K562 (cell line): ENCODE measurements around the gene AGRP. TPM values are rescaled to one million over a fixed set of nuclear protein-coding genes. Genes with fewer than 3 reads are reported as not detected.

Experiments used
- BCL6 ChIP-seq: fragments of 250-450 bp; sonication (Bioruptor Pico); IDR thresholded peaks from 2 replicates; pipeline ENCODE4 v1.4.0; 2020
- CREM ChIP-seq: IDR thresholded peaks from 2 replicates; pipeline ENCODE4 v1.6.1; 2014; ENCODE audit warnings: antibody characterized with exemption, low read depth
- ELF4 ChIP-seq: fragments of 450-650 bp; formaldehyde crosslinking; IDR thresholded peaks from 2 replicates; pipeline ENCODE4 v1.4.0; 2022; ENCODE audit warnings: missing genetic modification characterization
- EWSR1 ChIP-seq: fragments of 450-650 bp; IDR thresholded peaks from 2 replicates; pipeline ENCODE4 v1.6.1; 2018; ENCODE audit warnings: borderline replicate concordance, mild to moderate bottlenecking, low read depth, moderate library complexity; ENCODE audit not compliant: partially characterized antibody
- HMGXB4 ChIP-seq: sonication (generic); formaldehyde crosslinking; IDR thresholded peaks from 2 replicates; pipeline ENCODE4 v1.8.1; 2023; ENCODE audit warnings: mild to moderate bottlenecking, missing genetic modification reagents
- MTA1 ChIP-seq: fragments of 450-650 bp; IDR thresholded peaks from 2 replicates; pipeline ENCODE4 v1.6.1; 2017; ENCODE audit warnings: borderline replicate concordance
- NFE2 ChIP-seq: IDR thresholded peaks from 2 replicates; pipeline ENCODE4 v1.6.1; 2014; ENCODE audit warnings: antibody characterized with exemption, low read depth
- NRF1 ChIP-seq, 2 experiments: fragments of 450-650 bp; IDR thresholded peaks in 1 of 2; conservative IDR thresholded peaks in 1 of 2; 2 replicates each; pipeline ENCODE4 v1.6.1; 2014; ENCODE audit warnings: mild to moderate bottlenecking in 2 of 2
- RBM15 ChIP-seq: fragments of 200-400 bp; formaldehyde crosslinking; IDR thresholded peaks from 2 replicates; pipeline ENCODE4 v1.6.1; 2018; ENCODE audit warnings: mild to moderate bottlenecking, low read length, moderate library complexity; ENCODE audit not compliant: insufficient read depth
- SIX5 ChIP-seq, 2 experiments: IDR thresholded peaks; 2 replicates each; pipeline ENCODE4 v1.6.1; 2011; ENCODE audit warnings: low read length in 2 of 2, borderline replicate concordance in 1 of 2, low read depth in 1 of 2, mild to moderate bottlenecking in 1 of 2, moderate library complexity in 1 of 2; ENCODE audit not compliant: insufficient read depth in 1 of 2
- SMAD2 ChIP-seq: fragments of 150-350 bp; IDR thresholded peaks from 2 replicates; pipeline ENCODE4 v1.6.1; 2014; ENCODE audit warnings: low read depth, mild to moderate bottlenecking, low read length
- SMARCE1 ChIP-seq: fragments of 450-650 bp; IDR thresholded peaks from 2 replicates; pipeline ENCODE4 v1.7.1; 2016; ENCODE audit warnings: mild to moderate bottlenecking
- XRCC3 ChIP-seq: fragments of 450-650 bp; IDR thresholded peaks from 2 replicates; pipeline ENCODE4 v1.6.1; 2017; ENCODE audit warnings: mild to moderate bottlenecking, moderate library complexity
- ZBTB1 ChIP-seq: sonication (generic); formaldehyde crosslinking; IDR thresholded peaks from 2 replicates; pipeline ENCODE4 v1.8.1; 2023; ENCODE audit warnings: missing genetic modification reagents, low read depth, mild to moderate bottlenecking, borderline replicate concordance
- ZBTB11 ChIP-seq, 3 experiments: fragments of 200-800 bp in 1 of 3; fragments of 250-450 bp in 1 of 3; fragments of 450-650 bp in 1 of 3; sonication (Bioruptor Pico) in 1 of 3; sonication (Bioruptor generic) in 1 of 3; formaldehyde crosslinking in 1 of 3; IDR thresholded peaks; 2 replicates each; pipeline versions ENCODE4 v1.6.1 to v1.8.0; 2016 to 2022; ENCODE audit warnings: mild to moderate bottlenecking in 2 of 3, missing genetic modification characterization in 2 of 3, missing compliant biosample characterization in 1 of 3, moderate library complexity in 1 of 3
- ZNF398 ChIP-seq: fragments of 250-450 bp; sonication (Bioruptor Pico); IDR thresholded peaks from 2 replicates; pipeline ENCODE4 v1.8.0; 2021; ENCODE audit warnings: moderate library complexity, mild to moderate bottlenecking, inconsistent platforms
- ZNF511 ChIP-seq: sonication (generic); formaldehyde crosslinking; IDR thresholded peaks from 2 replicates; pipeline ENCODE4 v1.8.0; 2022; ENCODE audit warnings: mild to moderate bottlenecking, missing genetic modification reagents
- polyA plus RNA-seq, 8 experiments: library from polyadenylated mRNA; depleted of rRNA in 4 of 8; stranded (reverse) in 5 of 8; unstranded in 3 of 8; fragments of >200 nt; fragmentation: Nextera tagmentation in 2 of 8; fragmentation: Illumina TruSeq in 1 of 8; extraction: Ambion mirVana in 2 of 8; extraction: Trizol in 1 of 8; gene quantifications; 2 replicates each; pipeline versions ENCODE4 v1.2.1 to v1.2.3, GENCODE V29; 2011 to 2014; ENCODE audit warnings: inconsistent platforms in 1 of 8, missing spikeins in 1 of 8
- total RNA-seq, 7 experiments: library from RNA; depleted of rRNA in 6 of 7; stranded (reverse); fragments of >200 nt in 6 of 7; fragmentation: Illumina TruSeq in 2 of 7; extraction: Trizol in 2 of 7; gene quantifications; 2 replicates each; pipeline versions ENCODE4 v1.2.1 to v1.2.3, GENCODE V29; 2011 to 2021; ENCODE audit warnings: low replicate concordance in 1 of 7
- TF ChIP-seq, protein P1 (sequence below): fragments of 250-450 bp; sonication (Bioruptor Pico); IDR thresholded peaks from 2 replicates; pipeline ENCODE4 v1.4.0; 2020; ENCODE audit warnings: mild to moderate bottlenecking, moderate library complexity

Gene AGRP
- total and polyA plus RNA-seq, 9 of the 15 experiments (the other 6 are each of a cell fraction or from before 2014, with no cell fraction given) = not detected

- TF ChIP-seq ZNF398 = no peak
- no peak for TF ChIP-seq CREM
- TF ChIP-seq, protein P1, sequence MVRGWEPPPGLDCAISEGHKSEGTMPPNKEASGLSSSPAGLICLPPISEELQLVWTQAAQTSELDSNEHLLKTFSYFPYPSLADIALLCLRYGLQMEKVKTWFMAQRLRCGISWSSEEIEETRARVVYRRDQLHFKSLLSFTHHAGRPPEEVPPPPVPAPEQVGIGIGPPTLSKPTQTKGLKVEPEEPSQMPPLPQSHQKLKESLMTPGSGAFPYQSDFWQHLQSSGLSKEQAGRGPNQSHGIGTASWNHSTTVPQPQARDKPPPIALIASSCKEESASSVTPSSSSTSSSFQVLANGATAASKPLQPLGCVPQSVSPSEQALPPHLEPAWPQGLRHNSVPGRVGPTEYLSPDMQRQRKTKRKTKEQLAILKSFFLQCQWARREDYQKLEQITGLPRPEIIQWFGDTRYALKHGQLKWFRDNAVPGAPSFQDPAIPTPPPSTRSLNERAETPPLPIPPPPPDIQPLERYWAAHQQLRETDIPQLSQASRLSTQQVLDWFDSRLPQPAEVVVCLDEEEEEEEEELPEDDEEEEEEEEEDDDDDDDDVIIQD (CRISPR knock-in tag) = no peak
- TF ChIP-seq SMAD2 = no peak
- 0 out of 2 replicates have a peak, but pooled peaks have one; percentile 34 for TF ChIP-seq ZNF511
- no peak for TF ChIP-seq NFE2
- no peak; a peak in 1 of 6 replicates for TF ChIP-seq ZBTB11 (CRISPR knock-in tag; IDR thresholded peaks at IDR 0.05)
- no peak for TF ChIP-seq NRF1 (conservative IDR thresholded peaks at IDR 0.05 in 1 of 2, IDR thresholded peaks at IDR 0.05 in 1 of 2)
- no peak; the same call in 1 of the 2 replicates for TF ChIP-seq ZBTB1 (CRISPR knock-in tag)
- TF ChIP-seq XRCC3 = no peak
- peak; percentile 72; the same call in 1 of the 2 replicates for TF ChIP-seq MTA1
- TF ChIP-seq SMARCE1 = no peak; the same call in 1 of the 2 replicates
- TF ChIP-seq BCL6 (CRISPR knock-in tag) = no peak
- no peak for TF ChIP-seq HMGXB4 (CRISPR knock-in tag)
- TF ChIP-seq SIX5 (IDR thresholded peaks at IDR 0.05; ENCODE audit: borderline replicate concordance in 1 of 2, insufficient read depth in 1 of 2, low read depth in 1 of 2, low read length in 2 of 2) = no peak
- no peak for TF ChIP-seq RBM15
- TF ChIP-seq EWSR1 = no peak
- TF ChIP-seq ELF4 (CRISPR knock-in tag) = no peak
Measured at GRCh38 chr16:67481561-67482232, 1.6 kb downstream of the AGRP start (continued).
